OCI-LY1 (cell line): ENCODE measurements around the gene PTPRO.

ENCODE experiments used
- EZH2 ChIP-seq: fragments of 200-600 bp; sonication (generic), shearing (Covaris generic); IDR thresholded peaks from 2 replicates; pipeline ENCODE4 v1.8.0; 2017; ENCODE audit warnings: borderline replicate concordance, mixed run types, mild to moderate bottlenecking, antibody characterized with exemption, low read length, moderate library complexity, mixed read lengths
- TF ChIP-seq, protein P1 (sequence below): fragments of 200-600 bp; sonication (generic), shearing (Covaris generic); IDR thresholded peaks from 2 replicates; pipeline ENCODE4 v1.5.1; 2017; ENCODE audit warnings: mild to moderate bottlenecking, antibody characterized with exemption, low read length, moderate library complexity, mixed read lengths

DNA sequence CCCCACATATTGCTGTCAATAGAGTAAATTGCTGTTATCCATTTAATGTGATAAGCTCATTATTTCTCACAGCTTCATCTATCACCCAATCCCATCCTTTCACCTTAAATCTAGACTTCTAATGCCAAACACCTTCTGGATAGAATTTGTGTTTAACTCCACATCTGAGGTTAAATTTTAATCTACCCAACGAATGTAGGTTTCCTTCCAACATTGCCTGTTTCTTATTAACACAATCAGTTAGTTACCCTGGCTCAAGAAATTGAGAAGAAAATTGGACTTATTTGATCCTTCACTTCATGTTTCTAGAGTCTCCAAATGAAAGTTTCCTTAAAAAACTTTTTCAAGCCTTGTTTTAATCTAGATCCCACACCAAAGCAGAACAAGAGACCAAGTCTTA is 67.3 kb downstream of the PTPRO start:
- TF ChIP-seq, protein P1, sequence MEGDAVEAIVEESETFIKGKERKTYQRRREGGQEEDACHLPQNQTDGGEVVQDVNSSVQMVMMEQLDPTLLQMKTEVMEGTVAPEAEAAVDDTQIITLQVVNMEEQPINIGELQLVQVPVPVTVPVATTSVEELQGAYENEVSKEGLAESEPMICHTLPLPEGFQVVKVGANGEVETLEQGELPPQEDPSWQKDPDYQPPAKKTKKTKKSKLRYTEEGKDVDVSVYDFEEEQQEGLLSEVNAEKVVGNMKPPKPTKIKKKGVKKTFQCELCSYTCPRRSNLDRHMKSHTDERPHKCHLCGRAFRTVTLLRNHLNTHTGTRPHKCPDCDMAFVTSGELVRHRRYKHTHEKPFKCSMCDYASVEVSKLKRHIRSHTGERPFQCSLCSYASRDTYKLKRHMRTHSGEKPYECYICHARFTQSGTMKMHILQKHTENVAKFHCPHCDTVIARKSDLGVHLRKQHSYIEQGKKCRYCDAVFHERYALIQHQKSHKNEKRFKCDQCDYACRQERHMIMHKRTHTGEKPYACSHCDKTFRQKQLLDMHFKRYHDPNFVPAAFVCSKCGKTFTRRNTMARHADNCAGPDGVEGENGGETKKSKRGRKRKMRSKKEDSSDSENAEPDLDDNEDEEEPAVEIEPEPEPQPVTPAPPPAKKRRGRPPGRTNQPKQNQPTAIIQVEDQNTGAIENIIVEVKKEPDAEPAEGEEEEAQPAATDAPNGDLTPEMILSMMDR: no peak
- no peak for TF ChIP-seq EZH2
